ENCODE results near the gene CLMN.

DNA sequence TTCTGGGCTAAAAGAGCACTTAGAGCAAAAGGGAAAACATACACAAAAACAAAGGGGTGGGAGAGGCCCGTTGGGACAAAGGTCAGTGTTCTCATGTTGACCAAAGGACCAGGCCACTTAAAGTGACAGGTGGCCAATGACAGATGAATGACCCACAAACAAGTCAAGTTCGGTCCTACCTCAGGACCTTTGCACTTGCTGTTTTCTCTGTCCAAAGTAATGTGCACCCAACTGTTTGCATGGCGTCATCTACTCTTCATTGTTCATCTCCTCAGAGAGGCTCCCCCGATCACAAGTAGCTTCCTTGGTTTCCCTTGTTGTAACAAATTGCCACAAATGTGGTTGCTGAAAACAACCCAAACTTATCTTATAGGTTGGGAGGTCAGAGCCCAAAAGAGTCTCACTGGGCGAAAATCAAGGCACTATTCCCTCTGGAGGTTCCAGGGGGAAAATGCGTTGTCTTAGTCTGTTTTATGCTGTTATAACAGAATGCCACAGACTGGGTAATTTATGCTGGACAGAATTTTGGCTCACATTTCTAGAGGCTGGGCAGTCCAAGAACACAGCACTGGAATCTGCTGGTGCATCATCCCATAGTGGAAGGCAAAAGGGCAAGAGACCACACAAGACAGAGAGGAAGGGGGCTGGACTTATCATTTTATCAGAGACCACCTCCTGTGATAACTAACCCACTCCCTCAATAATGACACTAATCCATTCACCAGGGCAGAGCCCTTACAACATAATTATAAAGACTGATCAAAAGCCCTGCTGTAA lies 23.9 kb downstream of the CLMN start:
- TF ChIP-seq, protein P1, sequence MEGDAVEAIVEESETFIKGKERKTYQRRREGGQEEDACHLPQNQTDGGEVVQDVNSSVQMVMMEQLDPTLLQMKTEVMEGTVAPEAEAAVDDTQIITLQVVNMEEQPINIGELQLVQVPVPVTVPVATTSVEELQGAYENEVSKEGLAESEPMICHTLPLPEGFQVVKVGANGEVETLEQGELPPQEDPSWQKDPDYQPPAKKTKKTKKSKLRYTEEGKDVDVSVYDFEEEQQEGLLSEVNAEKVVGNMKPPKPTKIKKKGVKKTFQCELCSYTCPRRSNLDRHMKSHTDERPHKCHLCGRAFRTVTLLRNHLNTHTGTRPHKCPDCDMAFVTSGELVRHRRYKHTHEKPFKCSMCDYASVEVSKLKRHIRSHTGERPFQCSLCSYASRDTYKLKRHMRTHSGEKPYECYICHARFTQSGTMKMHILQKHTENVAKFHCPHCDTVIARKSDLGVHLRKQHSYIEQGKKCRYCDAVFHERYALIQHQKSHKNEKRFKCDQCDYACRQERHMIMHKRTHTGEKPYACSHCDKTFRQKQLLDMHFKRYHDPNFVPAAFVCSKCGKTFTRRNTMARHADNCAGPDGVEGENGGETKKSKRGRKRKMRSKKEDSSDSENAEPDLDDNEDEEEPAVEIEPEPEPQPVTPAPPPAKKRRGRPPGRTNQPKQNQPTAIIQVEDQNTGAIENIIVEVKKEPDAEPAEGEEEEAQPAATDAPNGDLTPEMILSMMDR (IDR thresholded peaks at IDR 0.05 in 2 of 3, conservative IDR thresholded peaks at IDR 0.05 in 1 of 3; ENCODE audit: borderline replicate concordance in 1 of 3, insufficient read depth in 1 of 3, low read depth in 2 of 3, low read length in 2 of 3): no peak
- no peak for TF ChIP-seq POLR2A (IDR thresholded peaks at IDR 0.05; ENCODE audit: borderline replicate concordance, extremely low read depth, insufficient read depth, insufficient read length)
- TF ChIP-seq, protein P2, sequence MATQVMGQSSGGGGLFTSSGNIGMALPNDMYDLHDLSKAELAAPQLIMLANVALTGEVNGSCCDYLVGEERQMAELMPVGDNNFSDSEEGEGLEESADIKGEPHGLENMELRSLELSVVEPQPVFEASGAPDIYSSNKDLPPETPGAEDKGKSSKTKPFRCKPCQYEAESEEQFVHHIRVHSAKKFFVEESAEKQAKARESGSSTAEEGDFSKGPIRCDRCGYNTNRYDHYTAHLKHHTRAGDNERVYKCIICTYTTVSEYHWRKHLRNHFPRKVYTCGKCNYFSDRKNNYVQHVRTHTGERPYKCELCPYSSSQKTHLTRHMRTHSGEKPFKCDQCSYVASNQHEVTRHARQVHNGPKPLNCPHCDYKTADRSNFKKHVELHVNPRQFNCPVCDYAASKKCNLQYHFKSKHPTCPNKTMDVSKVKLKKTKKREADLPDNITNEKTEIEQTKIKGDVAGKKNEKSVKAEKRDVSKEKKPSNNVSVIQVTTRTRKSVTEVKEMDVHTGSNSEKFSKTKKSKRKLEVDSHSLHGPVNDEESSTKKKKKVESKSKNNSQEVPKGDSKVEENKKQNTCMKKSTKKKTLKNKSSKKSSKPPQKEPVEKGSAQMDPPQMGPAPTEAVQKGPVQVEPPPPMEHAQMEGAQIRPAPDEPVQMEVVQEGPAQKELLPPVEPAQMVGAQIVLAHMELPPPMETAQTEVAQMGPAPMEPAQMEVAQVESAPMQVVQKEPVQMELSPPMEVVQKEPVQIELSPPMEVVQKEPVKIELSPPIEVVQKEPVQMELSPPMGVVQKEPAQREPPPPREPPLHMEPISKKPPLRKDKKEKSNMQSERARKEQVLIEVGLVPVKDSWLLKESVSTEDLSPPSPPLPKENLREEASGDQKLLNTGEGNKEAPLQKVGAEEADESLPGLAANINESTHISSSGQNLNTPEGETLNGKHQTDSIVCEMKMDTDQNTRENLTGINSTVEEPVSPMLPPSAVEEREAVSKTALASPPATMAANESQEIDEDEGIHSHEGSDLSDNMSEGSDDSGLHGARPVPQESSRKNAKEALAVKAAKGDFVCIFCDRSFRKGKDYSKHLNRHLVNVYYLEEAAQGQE (IDR thresholded peaks at IDR 0.05; ENCODE audit: low read depth): no peak
- TF ChIP-seq EZH2 (IDR thresholded peaks at IDR 0.05): no peak
- no peak for TF ChIP-seq RAD21 (IDR thresholded peaks at IDR 0.05; ENCODE audit: low read depth)
- TF ChIP-seq JUND (IDR thresholded peaks at IDR 0.05): no peak
- no peak for TF ChIP-seq TCF7L2 (IDR thresholded peaks at IDR 0.05; ENCODE audit: borderline replicate concordance, extremely low read depth, insufficient read depth, insufficient read length)
- TF ChIP-seq SP1 (IDR thresholded peaks at IDR 0.05; ENCODE audit: low read depth): no peak
- TF ChIP-seq EZH2phosphoT487 (IDR thresholded peaks at IDR 0.05; ENCODE audit: borderline replicate concordance): no peak
- TF ChIP-seq POLR2AphosphoS5 (IDR thresholded peaks at IDR 0.05; ENCODE audit: low read depth, low read length): no peak
- TF ChIP-seq, protein P3, sequence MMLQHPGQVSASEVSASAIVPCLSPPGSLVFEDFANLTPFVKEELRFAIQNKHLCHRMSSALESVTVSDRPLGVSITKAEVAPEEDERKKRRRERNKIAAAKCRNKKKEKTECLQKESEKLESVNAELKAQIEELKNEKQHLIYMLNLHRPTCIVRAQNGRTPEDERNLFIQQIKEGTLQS (IDR thresholded peaks at IDR 0.05): no peak
